GM12878 (cell line): ENCODE measurements around the gene AMBP. TPM values are rescaled to one million over a fixed set of nuclear protein-coding genes. Genes with fewer than 3 reads are reported as not detected.

Experiments
- ATAC-seq: fragments of 200-7000 bp; cut with Tn5 transposase; 3 replicates; pipeline ENCODE4 v1.9.1; 2020; ENCODE audit warnings: mild to moderate bottlenecking, moderate library complexity
- BruUV-seq: library from RNA; stranded (reverse); fragments of 400-500 nt; replicated peaks from 2 replicates; lab custom pipeline; 2021; lab: Mats Ljungman, UMichigan
- CTCF ChIA-PET: fragments of 300-600 bp; sonication (Branson Sonifier 250); formaldehyde crosslinking; extraction: SDS; loops from one replicate; lab custom pipeline; 2021; ENCODE audit warnings: inconsistent platforms; lab: Yijun Ruan, JAX
- POLR2A ChIA-PET: fragments of 350-600 bp; formaldehyde crosslinking; extraction: SDS; loops from one replicate; lab custom pipeline; 2021; ENCODE audit warnings: inconsistent platforms; lab: Charles Lee
- RAD21 ChIA-PET: fragments of 300-600 bp; sonication (Branson Sonifier 250); formaldehyde crosslinking; loops from one replicate; lab custom pipeline; 2023; ENCODE audit warnings: antibody characterized with exemption; ENCODE audit not compliant: unreplicated experiment; lab: Charles Lee
- SMC1A ChIA-PET: fragments of 300-600 bp; sonication (Branson Sonifier 250); formaldehyde crosslinking; loops from one replicate; lab custom pipeline; 2023; ENCODE audit not compliant: unreplicated experiment, uncharacterized antibody; lab: Charles Lee
- DNase-seq: peaks from one replicate; pipeline ENCODE4 v3.0.0-alpha.2; 2011; ENCODE audit warnings: low read depth, low spot score
- FAIRE-seq: peaks from 3 replicates; lab custom pipeline; 2011; peaks lifted over from hg19 to GRCh38; lab: Jason Lieb, UNC
- H2AFZ ChIP-seq: 2 replicates; pipeline ENCODE4 v1.6.0; 2011; ENCODE audit warnings: low read depth, low read length, control low read depth; ENCODE audit not compliant: control insufficient read depth
- H3K27ac ChIP-seq: 2 replicates; pipeline ENCODE4 v1.5.1; 2011; ENCODE audit warnings: control low read depth; ENCODE audit not compliant: control insufficient read depth, insufficient read depth
- H3K27me3 ChIP-seq, 2 experiments: replicated peaks in 1 of 2; 2 replicates each; pipeline versions ENCODE4 v1.6.0 to v1.6.1; 2011; ENCODE audit warnings: low read length in 1 of 2; ENCODE audit not compliant: control insufficient read depth in 2 of 2, insufficient read depth in 2 of 2
- H3K36me3 ChIP-seq, 2 experiments: 2 replicates each; pipeline ENCODE4 v1.5.1; 2011; ENCODE audit warnings: low read length in 1 of 2; ENCODE audit not compliant: control insufficient read depth in 2 of 2, insufficient read depth in 2 of 2
- H3K4me1 ChIP-seq: 2 replicates; pipeline ENCODE4 v1.6.1; 2011; ENCODE audit warnings: mild to moderate bottlenecking, low read length, moderate library complexity, mixed read lengths; ENCODE audit not compliant: control insufficient read depth, insufficient read depth
- H3K4me2 ChIP-seq: 2 replicates; pipeline ENCODE4 v1.6.0; 2011; ENCODE audit warnings: control low read depth; ENCODE audit not compliant: control insufficient read depth, insufficient read depth
- H3K4me3 ChIP-seq: fragments of 200-600 bp; sonication (generic); 2 replicates; pipeline ENCODE4 v1.5.1; 2016
- H3K79me2 ChIP-seq: 2 replicates; pipeline ENCODE4 v1.6.0; 2011; ENCODE audit warnings: low read length; ENCODE audit not compliant: control insufficient read depth, insufficient read depth
- H3K9ac ChIP-seq: 2 replicates; pipeline ENCODE4 v1.8.0; 2011; ENCODE audit warnings: low read length, control low read depth, mixed read lengths; ENCODE audit not compliant: control insufficient read depth, insufficient read depth
- H3K9me3 ChIP-seq: replicated peaks from 3 replicates; pipeline ENCODE4 v1.5.1; 2011; ENCODE audit warnings: mild to moderate bottlenecking, low read length; ENCODE audit not compliant: control insufficient read depth, insufficient read depth
- H4K20me1 ChIP-seq: 2 replicates; pipeline ENCODE4 v1.6.0; 2011; ENCODE audit not compliant: control insufficient read depth, insufficient read depth
- ATF3 ChIP-seq: IDR thresholded peaks from 2 replicates; pipeline ENCODE4 v1.6.1; 2011; ENCODE audit warnings: low read depth, mild to moderate bottlenecking, low read length, moderate library complexity, borderline replicate concordance; ENCODE audit errors: extremely low read depth
- BMI1 ChIP-seq: fragments of 450-650 bp; IDR thresholded peaks from 2 replicates; pipeline ENCODE4 v1.6.1; 2016; ENCODE audit warnings: mild to moderate bottlenecking, moderate library complexity, borderline replicate concordance
- MEF2B ChIP-seq: fragments of 450-650 bp; IDR thresholded peaks from 2 replicates; pipeline ENCODE4 v1.6.1; 2018; ENCODE audit warnings: mild to moderate bottlenecking, moderate library complexity; ENCODE audit not compliant: partially characterized antibody, poor library complexity, severe bottlenecking
- POU2F2 ChIP-seq: IDR thresholded peaks from 3 replicates; pipeline ENCODE4 v1.6.1; 2011; ENCODE audit warnings: low read depth, mild to moderate bottlenecking, low read length, borderline replicate concordance
- TCF12 ChIP-seq: IDR thresholded peaks from 2 replicates; pipeline ENCODE4 v1.6.1; 2011; ENCODE audit warnings: low read depth, mild to moderate bottlenecking, low read length
- ZNF384 ChIP-seq: IDR thresholded peaks from 2 replicates; pipeline ENCODE4 v1.6.1; 2012; ENCODE audit warnings: low read depth, mild to moderate bottlenecking, low read length, improper control_type of control experiment, borderline replicate concordance
- WGBS: methylation state at CpG from one replicate; pipeline ENCODE4 v1.1.6; 2016; ENCODE audit warnings: low lambda C conversion rate; ENCODE audit not compliant: insufficient replicate concordance, insufficient coverage; ENCODE audit errors: missing lambda C conversion rate; 5-methylcytosine and 5-hydroxymethylcytosine counted together
- in situ Hi-C: fragments of 300-500 bp; cut with MboI; formaldehyde crosslinking; loops from 9 replicates; pipeline ENCODE4 v1.14.3; 2018; ENCODE audit warnings: mixed read lengths
- intact Hi-C: fragments of 100-400 bp; cut with micrococcal nuclease; formaldehyde crosslinking; loops from one replicate; pipeline ENCODE4 v1.14.2; 2022; ENCODE audit not compliant: unreplicated experiment
- polyA plus RNA-seq, 11 experiments: library from polyadenylated mRNA; depleted of rRNA in 4 of 11; unstranded in 6 of 11; stranded (reverse) in 5 of 11; fragments of >200 nt; fragmentation: Nextera tagmentation in 4 of 11; fragmentation: Illumina TruSeq in 1 of 11; extraction: Ambion mirVana in 4 of 11; extraction: Trizol in 1 of 11; gene quantifications; 1 replicate in 1 of 11; 2 replicates in 10 of 11; pipeline versions ENCODE4 v1.2.1 to v1.2.3, GENCODE V29; 2011 to 2016; ENCODE audit warnings: inconsistent platforms in 2 of 11, missing spikeins in 2 of 11, low read depth in 1 of 11
- total RNA-seq, 4 experiments: library from RNA; depleted of rRNA in 3 of 4; stranded (reverse); fragments of >200 nt in 3 of 4; fragmentation: Illumina TruSeq in 1 of 4; extraction: Trizol in 1 of 4; gene quantifications; 2 replicates each; pipeline versions ENCODE4 v1.2.1 to v1.2.3, GENCODE V29; 2013 to 2021

Gene AMBP
- total and polyA plus RNA-seq, 10 of the 15 experiments (the other 5 are each of a cell fraction or from before 2014, with no cell fraction given) = 0.11 to 2.3 (median 0.18) TPM; not detected in 7

DNA sequence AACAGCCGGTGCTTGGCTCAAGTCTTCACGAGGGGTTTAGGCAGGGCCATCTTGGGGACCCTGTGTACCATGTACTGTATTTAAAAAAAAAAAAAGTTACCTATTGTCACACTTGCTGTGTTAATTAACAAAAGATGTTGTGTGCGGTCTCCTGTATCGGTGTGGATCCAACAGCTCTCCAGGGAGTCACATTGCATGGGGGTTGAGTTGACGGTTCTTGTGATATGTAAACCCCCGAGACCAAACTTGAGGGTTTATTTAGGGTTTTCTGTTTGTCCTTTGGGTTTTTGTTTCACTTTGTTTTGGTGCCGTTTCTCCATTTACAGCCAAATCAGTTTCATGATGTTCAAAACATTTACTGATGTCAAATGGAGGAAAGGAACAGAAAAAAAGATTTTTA is 22.2 kb downstream of the AMBP start:
- Histone ChIP-seq H3K4me2 (no peak overlapping the region), H2AFZ (no peak overlapping the region), H3K9me3 (no peaks in the 10 kb centered on the region), H4K20me1 (no peaks in the 10 kb centered on the region), H3K4me3 (no peak overlapping the region), H3K36me3 (no peaks in the 10 kb centered on the region), H3K27ac (no peak overlapping the region), H3K9ac (no peak overlapping the region), H3K79me2 (no peaks in the 10 kb centered on the region), H3K27me3 (no peaks in the 10 kb centered on the region), H3K4me1 (no peaks in the 10 kb centered on the region)
- CTCF ChIA-PET = interaction anchor here (0.7 kb wide), 1 partner anchor 27 kb away, joined by 4 read pairs; no protein-coding TSS in a partner anchor
- DNase-seq (no peak), ATAC-seq (no peak), FAIRE-seq (no peak)
- peak; percentile 33 for TF ChIP-seq MEF2B
- peak; percentile 14; the same call in 1 of the 2 replicates for TF ChIP-seq ZNF384
- no peak for TF ChIP-seq POU2F2
- no peak for TF ChIP-seq BMI1
- POLR2A ChIA-PET = no interaction called here
- BruUV-seq = no TSS peak
- SMC1A ChIA-PET = interaction anchor here (0.5 kb wide), 1 partner anchor 13 kb away, joined by 3 read pairs; no protein-coding TSS in a partner anchor
- in situ Hi-C loops = no loop called here
- 14% methylated on average over 7 of the region's 7 CpGs for WGBS
- intact Hi-C loops = no loop called here
- RAD21 ChIA-PET = no interaction called here

DNA sequence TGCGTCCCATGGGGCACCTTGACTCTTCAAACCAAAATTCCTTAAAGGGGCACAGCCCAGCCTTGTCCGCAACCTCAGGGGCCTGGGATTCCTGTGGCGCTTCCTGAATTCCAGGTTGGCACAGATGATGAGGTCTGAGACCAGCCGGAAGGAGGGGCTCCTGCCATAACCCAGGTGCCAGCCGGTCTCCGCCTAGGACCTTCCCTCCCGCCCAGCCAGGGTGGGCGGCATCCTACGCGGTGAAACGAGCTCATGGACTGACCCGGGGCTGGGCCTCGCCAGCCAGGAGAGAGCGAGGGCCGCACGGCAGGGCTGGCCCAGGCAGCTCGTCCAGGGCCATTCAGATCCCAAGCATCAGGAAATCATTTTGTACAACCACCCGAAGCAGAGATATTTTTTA is 23.0 kb downstream of the AMBP start:
- RAD21 ChIA-PET = no interaction called here
- Histone ChIP-seq H3K9ac (no peak overlapping the region), H3K27me3 (no peaks in the 10 kb centered on the region), H3K36me3 (no peaks in the 10 kb centered on the region)
- TF ChIP-seq ATF3 (no peak), TCF12 (no peak)
- TF ChIP-seq, all 136 proteins: peak for 0
- ChIA-PET POLR2A (no interaction called here), SMC1A (no interaction called here), CTCF (no interaction called here)
- DNase-seq (no peak), FAIRE-seq (no peak), ATAC-seq (no peak)
- no peaks in the 10 kb centered on the region for H4K20me1 ChIP-seq
- 73% methylated on average over 17 of the region's 18 CpGs for WGBS
- H3K4me3 ChIP-seq = no peak overlapping the region
- no peaks in the 10 kb centered on the region for H3K4me1 ChIP-seq
- no peak overlapping the region for H3K4me2 ChIP-seq
- no peaks in the 10 kb centered on the region for H3K9me3 ChIP-seq
- BruUV-seq = no TSS peak
- H3K27ac ChIP-seq = no peak overlapping the region
- intact Hi-C loops = no loop called here
- in situ Hi-C loops = no loop called here
- no peak overlapping the region for H2AFZ ChIP-seq
- H3K79me2 ChIP-seq = no peaks in the 10 kb centered on the region
